Hepatocyte (in vitro differentiated cells): ENCODE data around the gene DNAH3. TPM values are rescaled to one million over a fixed set of nuclear protein-coding genes. Genes with fewer than 3 reads are reported as not detected.

Experiments used
- DNase-seq: peaks from one replicate; pipeline ENCODE4 v3.0.0-alpha.2; 2016; ENCODE audit warnings: low spot score
- H2AFZ ChIP-seq: fragments of 200-600 bp; sonication (generic); 2 replicates; pipeline ENCODE4 v1.6.0; 2016; ENCODE audit warnings: antibody characterized with exemption, mild to moderate bottlenecking
- H3K27ac ChIP-seq: fragments of 200-600 bp; sonication (generic); 2 replicates; pipeline ENCODE4 v1.5.1; 2016; ENCODE audit warnings: mild to moderate bottlenecking
- H3K27me3 ChIP-seq: fragments of 200-600 bp; sonication (generic); 2 replicates; pipeline ENCODE4 v1.6.1; 2016
- H3K36me3 ChIP-seq: fragments of 200-600 bp; sonication (generic); replicated peaks from 2 replicates; pipeline ENCODE4 v1.5.1; 2016; ENCODE audit warnings: low read depth; ENCODE audit not compliant: insufficient read depth
- H3K4me1 ChIP-seq: fragments of 200-600 bp; sonication (generic); 2 replicates; pipeline ENCODE4 v1.5.1; 2016; ENCODE audit warnings: mild to moderate bottlenecking, moderate library complexity; ENCODE audit not compliant: insufficient read depth
- H3K4me2 ChIP-seq: fragments of 200-600 bp; sonication (generic); 2 replicates; pipeline ENCODE4 v1.6.0; 2016
- H3K4me3 ChIP-seq: fragments of 200-600 bp; sonication (generic); 2 replicates; pipeline ENCODE4 v1.5.1; 2016; ENCODE audit warnings: mild to moderate bottlenecking
- H3K79me2 ChIP-seq: fragments of 200-600 bp; sonication (generic); 2 replicates; pipeline ENCODE4 v1.6.0; 2017; ENCODE audit warnings: mild to moderate bottlenecking
- H3K9me2 ChIP-seq: fragments of 200-600 bp; sonication (generic); replicated peaks from 2 replicates; pipeline ENCODE4 v1.6.0; 2017; ENCODE audit warnings: mild to moderate bottlenecking; ENCODE audit not compliant: insufficient read depth
- H3K9me3 ChIP-seq: fragments of 200-600 bp; sonication (generic); 2 replicates; pipeline ENCODE4 v1.5.1; 2016; ENCODE audit warnings: low read depth, mild to moderate bottlenecking
- H4K20me1 ChIP-seq: fragments of 200-600 bp; sonication (generic); 2 replicates; pipeline ENCODE4 v1.6.0; 2016; ENCODE audit warnings: mild to moderate bottlenecking; ENCODE audit not compliant: insufficient read depth, poor library complexity, severe bottlenecking
- CTCF ChIP-seq: fragments of 200-600 bp; sonication (generic); IDR thresholded peaks from 2 replicates; pipeline ENCODE4 v1.5.1; 2016; ENCODE audit warnings: antibody characterized with exemption, mild to moderate bottlenecking; ENCODE audit not compliant: poor library complexity
- EZH2 ChIP-seq: fragments of 200-600 bp; sonication (generic); IDR thresholded peaks from 2 replicates; pipeline ENCODE4 v1.6.1; 2016; ENCODE audit warnings: antibody characterized with exemption, mild to moderate bottlenecking, borderline replicate concordance
- EZH2phosphoT487 ChIP-seq: fragments of 200-600 bp; sonication (generic); IDR thresholded peaks from one replicate; pipeline ENCODE4 v1.6.1; 2018; ENCODE audit warnings: antibody characterized with exemption, mild to moderate bottlenecking, low read depth, moderate library complexity; ENCODE audit not compliant: unreplicated experiment, severe bottlenecking
- WGBS: methylation state at CpG from one replicate; pipeline ENCODE4 v1.1.6; 2016; ENCODE audit warnings: low lambda C conversion rate; ENCODE audit errors: missing lambda C conversion rate; 5-methylcytosine and 5-hydroxymethylcytosine counted together
- polyA plus RNA-seq: library from polyadenylated mRNA; unstranded; fragments of >200 nt; fragmentation: Nextera tagmentation; extraction: Ambion mirVana; gene quantifications from 2 replicates; pipeline ENCODE4 v1.2.1, GENCODE V29; 2016
- total RNA-seq: library from RNA; depleted of rRNA; stranded (reverse); fragments of >200 nt; gene quantifications from 2 replicates; pipeline ENCODE4 v1.2.3, GENCODE V29; 2014

DNAH3 gene
- total and polyA plus RNA-seq, 2 experiments from 2014 or later, result 0.33 to 0.37 TPM

GRCh38 chr16:21169249-21169981 is 18.8 kb upstream of the DNAH3 start:
- no peak overlapping the region for H3K27ac ChIP-seq
- H3K9me2 ChIP-seq, result no peaks in the 10 kb centered on the region
- H3K9me3 ChIP-seq, result no peaks in the 10 kb centered on the region
- no peaks in the 10 kb centered on the region for H3K36me3 ChIP-seq
- H3K79me2 ChIP-seq, result no peaks in the 10 kb centered on the region
- no peaks in the 10 kb centered on the region for H4K20me1 ChIP-seq
- no peaks in the 10 kb centered on the region for H3K27me3 ChIP-seq
- whole genome bisulfite sequencing, result 98% methylated on average over 5 of the region's 5 CpGs
- no peak overlapping the region for H3K4me2 ChIP-seq
- no peak for DNase-seq
- TF ChIP-seq CTCF, result no peak
- no peak for TF ChIP-seq EZH2phosphoT487
- no peak for TF ChIP-seq EZH2
- no peaks in the 10 kb centered on the region for H3K4me1 ChIP-seq
- no peak overlapping the region for H2AFZ ChIP-seq
- H3K4me3 ChIP-seq, result no peak overlapping the region

- DNase-seq, result no peak
- no peaks in the 10 kb centered on the region for H3K36me3 ChIP-seq
- H2AFZ ChIP-seq, result no peak overlapping the region
- H3K79me2 ChIP-seq, result no peaks in the 10 kb centered on the region
- H4K20me1 ChIP-seq, result no peaks in the 10 kb centered on the region
- H3K9me2 ChIP-seq, result no peaks in the 10 kb centered on the region
- H3K27me3 ChIP-seq, result no peaks in the 10 kb centered on the region
- WGBS, result 96% methylated on average over 12 of the region's 12 CpGs
- TF ChIP-seq EZH2phosphoT487 (no peak), CTCF (no peak), EZH2 (no peak)
- no peak overlapping the region for H3K4me3 ChIP-seq
- no peak overlapping the region for H3K4me2 ChIP-seq
- no peaks in the 10 kb centered on the region for H3K4me1 ChIP-seq
- no peaks in the 10 kb centered on the region for H3K9me3 ChIP-seq
- H3K27ac ChIP-seq, result no peak overlapping the region
Measured at GRCh38 chr16:21167929-21168602, 17.4 kb upstream of the DNAH3 start.

- TF ChIP-seq CTCF, result no peak
- TF ChIP-seq EZH2, result no peak
- TF ChIP-seq EZH2phosphoT487, result no peak
- DNase-seq, result no peak
- Histone ChIP-seq H3K36me3 (no peaks in the 10 kb centered on the region), H3K27me3 (no peaks in the 10 kb centered on the region), H3K27ac (no peak overlapping the region), H3K4me1 (peaks cover 3% of the 10 kb centered on the region), H3K4me3 (no peak overlapping the region), H3K79me2 (no peaks in the 10 kb centered on the region), H3K9me2 (no peaks in the 10 kb centered on the region), H2AFZ (no peak overlapping the region), H4K20me1 (no peaks in the 10 kb centered on the region), H3K4me2 (no peak overlapping the region), H3K9me3 (no peaks in the 10 kb centered on the region)
- 96% methylated on average over 8 of the region's 9 CpGs for WGBS
Measured at GRCh38 chr16:21167360-21167759, 16.7 kb upstream of the DNAH3 start.
